D341Med (cell line): Measurements from ENCODE around the gene CEP85L.

Experiments
- DNase-seq: peaks from one replicate; pipeline ENCODE4 v3.0.0; 2012; ENCODE audit warnings: low spot score

Gene CEP85L

DNA sequence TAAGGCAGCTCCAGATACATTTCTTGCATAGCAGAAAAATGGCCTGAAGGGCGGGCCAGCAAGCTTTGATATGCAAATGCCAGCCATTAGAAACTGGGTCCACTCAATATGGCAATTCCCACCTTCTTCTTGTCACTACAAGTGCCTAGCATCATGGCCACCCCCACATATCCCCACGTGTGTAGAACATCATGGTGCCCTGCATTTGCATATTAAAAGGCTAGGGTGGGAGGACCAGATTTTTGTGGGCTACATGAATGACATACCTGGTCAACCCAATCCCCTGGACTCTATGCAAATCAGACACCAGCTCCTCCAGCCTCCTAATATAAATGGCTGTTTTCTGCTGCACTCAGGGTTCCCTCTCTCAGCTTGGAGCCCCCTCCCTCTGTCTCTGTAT lies 71.6 kb downstream of the CEP85L start:
- no peak for DNase-seq

DNA sequence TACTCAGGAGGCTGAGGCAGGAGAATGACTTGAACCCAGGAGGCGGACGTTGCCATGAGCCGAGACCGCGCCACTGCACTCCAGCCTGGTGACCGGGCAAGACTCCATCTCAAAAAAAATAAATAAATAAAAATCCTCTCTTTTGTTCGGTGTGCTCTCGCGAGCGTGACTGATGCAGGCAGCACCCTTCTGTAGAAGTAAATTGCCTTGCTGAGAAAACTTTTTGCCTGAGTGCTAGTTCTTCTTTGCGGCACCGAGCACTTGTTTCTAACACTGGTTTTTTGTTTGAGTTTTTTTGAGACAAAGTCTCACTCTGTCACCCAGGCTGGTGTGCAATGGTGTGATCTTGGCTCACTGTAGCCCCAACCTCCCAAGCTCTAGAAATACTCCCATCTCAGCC lies 72.8 kb downstream of the CEP85L start:
- no peak for DNase-seq

DNA sequence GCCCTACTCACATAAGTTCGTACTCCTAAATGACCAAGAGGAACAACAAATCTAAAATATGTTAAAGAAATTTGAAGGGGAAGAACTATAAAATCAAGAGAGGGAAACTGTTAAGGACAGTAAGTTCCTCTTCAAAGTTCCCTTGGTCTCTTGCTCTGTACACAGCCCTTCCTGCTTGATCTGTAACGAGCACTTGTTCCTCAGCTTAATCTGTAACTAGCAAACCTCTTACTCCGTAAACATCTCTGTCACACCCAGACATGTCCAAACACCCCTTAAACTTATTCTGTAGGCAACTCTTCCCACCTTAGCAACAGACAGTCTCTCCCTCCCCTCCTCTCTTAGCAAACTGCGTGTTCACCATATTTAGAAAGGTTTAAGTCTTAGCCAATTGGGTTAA lies 73.4 kb downstream of the CEP85L start:
- no peak for DNase-seq

DNA sequence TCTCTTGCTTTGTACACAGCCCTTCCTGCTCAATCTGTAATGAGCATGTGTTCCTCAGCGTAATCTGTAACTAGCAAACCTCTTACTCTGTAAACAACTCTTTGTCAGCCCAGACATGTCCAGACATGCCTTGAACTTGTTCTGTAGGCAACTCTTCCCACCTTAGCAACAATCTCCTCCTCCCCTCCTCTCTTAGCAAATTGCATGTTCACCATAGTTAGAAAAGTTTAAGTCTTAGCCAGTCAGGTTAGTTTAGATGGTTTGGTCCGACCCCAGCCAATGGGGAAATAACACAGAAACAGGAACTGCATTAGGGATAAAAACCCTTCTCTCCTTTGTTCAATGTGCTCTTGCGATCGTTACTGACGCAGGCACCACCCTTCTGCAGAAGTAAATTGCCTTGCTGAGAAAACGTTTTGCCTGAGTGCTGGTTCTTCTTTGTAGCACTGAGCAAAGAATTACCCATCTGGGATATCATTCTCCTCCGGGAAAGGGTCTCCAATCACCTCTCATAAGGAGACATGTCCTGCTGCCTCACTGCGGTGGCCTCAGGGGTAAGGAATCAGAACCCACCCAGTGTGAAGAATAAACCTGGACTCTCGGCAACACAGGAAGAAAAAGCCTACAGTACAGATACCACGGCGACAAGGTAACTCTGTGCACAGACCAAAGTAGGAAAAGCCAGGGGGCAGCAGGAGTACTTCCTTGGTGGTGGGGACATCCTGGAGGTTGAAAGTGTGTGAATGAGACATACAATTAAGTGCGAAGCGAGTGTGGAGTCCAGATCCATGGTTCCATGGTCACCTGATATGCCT lies 77.1 kb downstream of the CEP85L start:
- no peak for DNase-seq

DNA sequence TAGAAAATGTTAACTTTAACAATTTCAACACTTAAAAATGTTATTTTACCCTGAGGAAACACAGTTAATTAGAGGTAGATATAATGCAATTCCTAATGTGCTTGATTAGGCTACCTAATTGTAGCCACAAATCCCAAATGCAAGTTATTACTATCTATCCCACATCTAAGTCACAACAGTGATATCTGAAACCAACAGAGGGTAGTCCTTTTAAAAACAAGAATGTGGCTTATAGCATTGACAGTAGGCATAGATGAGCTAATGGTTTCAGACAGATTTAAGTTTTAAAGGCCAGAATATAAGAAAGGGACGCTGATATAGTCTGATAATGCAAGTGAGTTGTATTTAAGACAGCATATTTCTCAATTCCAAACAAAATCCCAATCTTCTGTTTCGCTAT lies 80.3 kb downstream of the CEP85L start:
- no peak for DNase-seq

DNA sequence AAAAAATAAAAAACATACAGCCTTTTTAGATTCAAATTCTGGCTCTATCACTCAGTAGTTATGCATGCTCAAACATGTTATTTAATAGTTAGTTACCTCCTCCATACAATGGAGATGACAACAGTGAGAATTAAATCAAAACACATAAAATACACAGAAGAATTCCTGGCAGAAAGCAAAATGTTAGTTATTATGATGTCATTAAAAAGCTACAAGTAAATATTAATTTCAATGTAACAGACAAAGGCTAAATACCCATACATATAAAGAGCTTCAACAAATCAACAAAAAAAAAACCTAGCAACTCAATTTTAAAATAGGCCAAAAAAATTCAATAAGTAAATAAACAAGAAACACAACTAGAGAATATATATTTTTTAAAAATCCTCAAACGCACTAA lies 81.9 kb downstream of the CEP85L start:
- no peak for DNase-seq

DNA sequence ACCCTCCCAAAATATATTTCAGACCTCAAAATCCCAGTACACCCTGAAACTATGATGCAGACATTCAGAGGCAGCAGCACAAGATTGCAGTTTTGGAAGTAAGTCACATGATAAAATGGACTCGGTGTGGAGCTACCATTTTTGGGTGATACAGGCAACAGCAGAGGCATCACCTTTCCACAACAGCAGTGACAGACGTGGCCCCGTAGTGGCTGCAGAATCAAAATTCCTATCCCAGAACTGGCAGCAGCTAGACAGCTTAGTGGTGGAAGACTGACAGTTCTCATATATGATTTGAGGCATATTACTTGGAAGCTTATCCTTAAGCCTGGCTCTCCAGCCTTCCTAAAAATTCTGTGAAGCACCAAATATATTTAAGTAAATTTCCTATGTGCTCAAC lies 83.4 kb downstream of the CEP85L start:
- no peak for DNase-seq

DNA sequence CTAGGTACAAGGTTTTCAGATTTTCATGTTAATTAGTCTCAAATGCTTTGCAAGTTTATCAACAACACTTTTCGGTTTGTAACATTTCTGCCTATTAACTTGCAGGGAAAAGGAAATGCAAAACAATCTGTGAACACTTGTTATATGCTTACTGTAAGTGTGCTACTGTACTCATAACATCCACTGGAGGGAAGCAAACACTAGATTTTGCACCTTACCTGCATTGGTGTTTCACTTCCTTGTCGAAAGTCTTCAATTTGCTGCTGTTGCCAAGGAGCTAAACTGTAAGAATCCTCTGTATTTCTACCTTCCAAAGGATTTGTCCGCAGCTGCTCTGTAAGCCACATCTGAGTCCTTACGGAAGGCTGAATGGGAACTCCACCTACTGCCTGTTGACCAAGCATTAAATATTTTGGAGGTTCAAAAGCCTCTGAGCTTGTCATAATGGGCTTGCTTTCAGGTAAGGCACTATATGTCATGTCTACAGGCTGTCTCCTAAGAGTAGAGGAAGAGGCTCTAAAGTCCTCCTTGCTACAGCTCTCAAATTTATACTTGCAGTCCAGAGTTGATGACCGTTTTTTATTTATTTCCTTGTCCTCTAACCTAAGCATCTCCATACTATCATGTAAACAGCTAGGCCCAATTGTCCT lies 86.0 kb downstream of the CEP85L start:
- peak; percentile 25 for DNase-seq

DNA sequence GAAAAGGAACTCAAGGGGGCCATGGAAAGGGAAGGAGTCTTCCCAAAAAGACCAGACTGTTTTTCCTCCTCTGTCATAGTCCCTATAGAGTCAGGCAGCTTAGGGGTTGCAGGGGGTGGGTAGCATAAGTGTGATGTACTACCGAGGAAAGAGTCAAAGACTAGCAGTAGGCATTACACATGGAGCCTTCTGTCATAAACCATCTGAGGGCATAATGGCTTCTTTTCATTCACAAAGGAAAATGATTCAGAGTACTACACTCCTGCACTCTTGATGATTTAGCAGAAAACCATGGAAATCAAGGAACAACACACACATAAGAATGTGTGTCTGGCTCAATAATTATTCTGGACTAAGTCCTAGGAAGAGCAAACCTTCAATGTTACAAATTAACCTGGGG lies 88.4 kb downstream of the CEP85L start:
- DNase-seq, result no peak

DNA sequence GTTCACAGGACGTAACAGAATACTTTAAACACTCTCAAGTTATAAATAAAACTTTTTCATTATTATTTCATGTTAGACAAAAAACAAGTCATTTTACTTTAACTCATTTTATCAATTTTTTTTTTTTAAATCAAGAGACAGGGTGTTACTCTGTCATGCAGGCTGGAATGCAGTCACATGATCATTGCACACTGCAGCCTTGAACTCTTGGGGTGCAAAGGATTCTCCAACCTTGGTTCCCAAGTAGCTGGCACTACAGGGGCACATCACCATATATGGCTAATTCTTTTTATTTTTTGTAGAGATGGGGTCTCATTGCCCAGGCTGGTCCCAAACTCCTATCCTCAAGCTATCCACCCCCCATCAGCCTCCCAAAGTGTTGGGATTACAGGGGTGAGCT lies 89.1 kb downstream of the CEP85L start:
- DNase-seq, result no peak

DNA sequence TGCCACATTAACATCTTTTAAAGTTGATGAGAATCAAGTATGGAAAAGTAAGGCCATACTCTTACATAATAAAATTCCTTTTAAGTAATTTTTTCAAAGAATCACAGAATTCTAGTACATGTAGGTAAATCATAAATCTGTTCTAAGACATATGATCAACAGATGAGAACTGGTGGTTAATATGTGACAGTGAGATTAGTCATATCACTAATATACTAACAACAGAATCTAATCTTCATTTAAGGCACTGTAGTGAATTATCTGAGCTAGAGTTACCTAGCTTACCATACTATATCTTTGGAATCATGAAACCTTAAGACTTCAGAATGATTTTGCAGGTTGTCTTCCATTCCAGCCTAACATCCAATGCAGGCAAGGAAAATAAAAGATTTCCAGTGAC lies 91.7 kb downstream of the CEP85L start:
- no peak for DNase-seq

DNA sequence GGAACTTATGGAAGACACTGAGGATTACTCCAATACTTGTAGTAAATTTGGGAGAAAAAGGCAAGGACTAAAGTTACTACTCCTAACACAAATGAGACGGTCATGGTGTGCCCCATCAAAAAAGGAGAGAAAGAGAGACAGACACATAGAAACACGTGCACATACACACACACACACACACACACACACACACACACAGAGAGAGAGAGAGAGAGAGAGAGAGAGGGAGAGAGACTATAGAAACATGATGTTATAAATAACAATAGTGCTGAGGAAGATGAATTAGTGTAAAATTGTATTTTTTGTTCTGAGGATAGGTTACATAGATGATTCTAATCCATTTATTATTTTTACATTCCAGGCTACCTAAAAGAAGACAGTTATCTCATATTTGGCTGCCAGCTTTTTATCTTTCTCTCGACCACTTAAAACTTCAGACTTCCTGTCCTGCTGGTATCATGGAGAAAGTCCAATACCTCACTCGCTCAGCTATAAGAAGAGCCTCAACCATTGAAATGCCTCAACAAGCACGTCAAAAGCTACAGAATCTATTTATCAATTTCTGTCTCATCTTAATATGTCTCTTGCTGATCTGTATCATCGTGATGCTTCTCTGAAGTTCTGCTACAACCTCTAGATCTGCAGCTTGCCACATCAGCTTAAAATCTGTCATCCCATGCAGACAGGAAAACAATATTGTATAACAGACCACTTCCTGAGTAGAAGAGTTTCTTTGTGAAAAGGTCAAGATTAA lies 92.8 kb downstream of the CEP85L start:
- DNase-seq, result no peak

DNA sequence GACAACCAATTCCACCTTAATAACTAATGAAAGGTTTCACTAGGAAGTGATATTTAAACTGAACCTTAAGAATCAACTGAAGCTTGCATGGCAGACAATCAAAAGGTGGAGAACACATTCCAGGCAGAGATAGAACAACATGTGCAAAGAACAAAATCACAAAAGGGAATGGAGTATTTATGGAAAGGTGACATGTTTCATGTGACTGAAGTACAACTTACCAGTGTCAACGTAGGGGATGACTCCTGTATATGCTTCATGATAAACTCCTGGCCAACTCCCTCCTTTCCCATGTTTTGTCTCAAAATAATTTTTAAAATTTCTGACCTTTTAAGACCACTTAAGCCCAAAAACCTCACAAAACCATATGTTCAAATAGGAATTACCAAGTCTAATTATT lies 96.7 kb downstream of the CEP85L start:
- DNase-seq, result no peak

DNA sequence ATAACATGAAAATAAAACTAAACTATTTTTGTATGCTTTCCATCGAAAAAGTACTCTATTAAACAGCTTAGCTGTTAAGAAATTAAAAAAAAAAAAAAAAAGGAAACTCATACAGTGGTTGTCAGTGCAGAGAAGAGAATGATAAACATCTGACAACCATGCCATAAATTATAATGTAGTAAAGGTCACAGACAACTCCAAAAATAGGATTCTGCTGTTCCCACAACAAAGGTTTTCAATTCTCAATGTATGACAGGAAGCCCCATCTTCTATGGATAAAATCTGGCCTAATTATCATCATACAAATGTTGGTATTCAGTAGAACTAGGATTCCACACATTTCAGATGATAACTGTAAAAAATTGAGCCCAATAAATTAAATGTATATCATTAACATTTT lies 98.3 kb downstream of the CEP85L start:
- DNase-seq, result no peak

DNA sequence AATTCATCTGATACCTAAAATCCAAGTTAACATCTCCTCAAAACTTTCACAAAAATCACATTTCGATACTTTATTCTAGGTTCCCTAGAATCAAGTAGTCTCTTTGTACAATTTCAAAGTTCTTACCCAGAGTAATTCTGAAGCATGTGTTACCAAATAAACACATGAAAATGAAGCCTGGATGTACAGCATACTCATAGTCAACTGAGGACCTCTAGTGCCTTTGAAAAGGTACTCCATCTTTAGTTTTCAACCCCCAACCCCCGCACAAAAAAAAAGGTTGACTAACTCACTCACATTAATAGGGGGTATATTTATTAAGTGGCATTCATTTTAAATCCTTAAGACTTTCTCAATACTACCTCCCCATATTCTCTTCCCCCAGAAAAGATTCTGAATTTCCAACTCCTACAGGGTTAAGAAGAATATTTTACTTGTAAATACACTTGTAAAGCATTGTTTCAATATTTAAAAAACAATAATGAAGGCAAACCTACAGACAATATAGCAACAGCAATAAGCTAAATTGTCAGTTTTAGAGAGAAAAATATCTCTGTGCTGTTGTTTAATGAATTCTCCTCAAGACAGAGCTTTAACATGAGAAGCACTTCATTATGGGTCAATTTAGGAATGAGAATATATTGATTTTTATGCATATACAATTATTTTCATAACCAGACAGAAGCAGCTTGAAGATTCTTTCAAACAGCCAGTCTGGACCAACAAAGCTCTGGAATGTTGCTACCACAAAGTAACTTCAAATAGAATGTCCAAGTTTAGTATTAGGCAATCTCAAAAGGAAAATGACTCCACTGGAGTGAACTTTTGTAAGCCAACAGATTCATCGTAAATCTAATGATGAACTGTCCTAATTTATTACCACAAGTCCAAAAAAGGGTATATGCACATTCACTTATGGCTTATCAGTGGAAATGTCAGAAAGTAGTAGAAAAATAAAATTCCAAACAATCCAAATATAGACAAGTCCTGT lies 100.0 kb downstream of the CEP85L start:
- DNase-seq, result peak; percentile 36

DNA sequence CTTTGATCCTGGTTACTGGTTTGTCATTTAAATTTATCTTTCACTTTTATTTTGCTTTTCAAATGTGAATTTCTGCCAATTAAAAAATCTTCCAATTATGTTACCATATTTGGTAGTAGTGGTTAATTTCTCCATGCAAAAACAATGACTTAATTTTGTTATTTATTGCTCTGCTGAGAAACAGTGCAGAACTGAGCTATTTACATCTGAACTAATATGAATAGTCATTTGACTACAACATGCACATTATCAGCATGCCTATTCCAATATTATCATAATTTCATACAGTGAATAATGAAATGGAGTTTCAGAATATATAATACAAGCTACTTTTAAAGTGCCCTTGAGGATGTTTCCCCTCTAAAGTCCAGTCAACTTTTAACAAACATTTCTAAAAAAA lies 102.8 kb downstream of the CEP85L start:
- no peak for DNase-seq

DNA sequence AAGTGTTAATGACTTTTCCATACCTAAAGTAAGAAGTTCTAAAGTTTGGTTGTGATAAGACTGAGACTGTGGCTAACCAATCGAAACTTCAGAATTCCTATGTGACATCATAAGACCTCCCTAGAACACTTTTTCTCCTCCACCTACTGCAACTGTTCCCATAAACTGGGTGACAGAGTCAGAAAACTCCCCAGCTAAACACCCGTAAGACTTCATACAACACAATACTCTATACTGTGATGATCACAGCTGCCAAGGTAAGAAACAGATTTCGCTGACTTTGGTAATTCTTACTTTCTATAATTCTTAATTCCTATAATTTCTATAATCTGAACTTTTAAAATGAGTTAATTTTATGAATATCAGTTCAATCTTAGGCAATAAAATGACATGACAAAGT lies 103.3 kb downstream of the CEP85L start, which contains the start of gene PLN:
Gene PLN, plus strand, starts transcription at position 161 of the 400 bp plus-strand sequence. CDS start 10,626 bp downstream, outside the sequence.
- no peak for DNase-seq

DNA sequence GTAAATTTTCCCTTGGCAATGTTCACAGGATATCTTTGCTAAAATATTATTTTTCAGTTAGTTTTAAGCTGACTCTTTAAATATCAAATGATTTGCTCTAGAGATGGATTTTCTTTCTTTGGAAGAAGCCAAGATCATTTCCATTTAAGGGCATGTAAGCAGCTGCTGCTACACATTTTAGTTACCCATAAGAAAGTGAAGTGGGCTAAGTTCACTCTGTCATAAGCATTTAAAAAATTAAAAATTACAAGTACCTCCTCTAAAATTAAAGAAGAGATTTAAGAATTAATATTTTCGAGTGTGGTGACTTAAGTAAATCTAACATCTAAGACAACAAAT lies 104.5 kb downstream of the CEP85L start:
- DNase-seq, result no peak

DNA sequence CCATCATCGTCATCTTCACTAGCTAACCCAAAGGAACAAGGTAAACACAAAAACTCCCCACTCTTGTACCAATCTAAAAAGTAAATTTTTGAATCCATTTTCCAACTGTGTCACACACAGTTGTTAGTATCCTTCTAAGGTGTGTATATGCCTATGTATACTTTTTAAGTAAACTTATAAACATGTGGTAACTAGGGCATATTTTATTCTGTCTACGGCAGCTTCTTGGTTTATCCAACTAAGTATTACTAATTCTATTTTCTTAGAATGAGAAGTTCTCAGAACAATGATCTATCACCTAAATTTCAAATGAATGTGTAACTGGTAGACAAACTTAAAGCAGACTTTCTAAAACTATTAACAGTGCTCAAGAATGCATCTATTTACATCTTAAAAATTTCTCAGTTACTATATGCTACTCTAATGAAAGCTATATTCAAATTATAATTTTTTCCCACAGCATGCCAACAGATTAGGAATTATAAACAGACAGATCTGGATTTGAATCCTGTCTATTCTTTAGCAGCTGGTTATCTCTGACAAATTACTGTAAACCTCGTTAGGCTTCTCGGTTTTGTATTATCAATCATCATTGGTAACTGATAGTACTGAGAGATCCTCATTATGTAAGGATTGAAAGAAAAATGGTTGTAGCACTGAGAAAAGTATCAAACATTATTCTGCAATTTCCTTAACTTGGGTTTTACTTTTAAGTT lies 105.1 kb downstream of the CEP85L start:
- DNase-seq, result no peak

DNA sequence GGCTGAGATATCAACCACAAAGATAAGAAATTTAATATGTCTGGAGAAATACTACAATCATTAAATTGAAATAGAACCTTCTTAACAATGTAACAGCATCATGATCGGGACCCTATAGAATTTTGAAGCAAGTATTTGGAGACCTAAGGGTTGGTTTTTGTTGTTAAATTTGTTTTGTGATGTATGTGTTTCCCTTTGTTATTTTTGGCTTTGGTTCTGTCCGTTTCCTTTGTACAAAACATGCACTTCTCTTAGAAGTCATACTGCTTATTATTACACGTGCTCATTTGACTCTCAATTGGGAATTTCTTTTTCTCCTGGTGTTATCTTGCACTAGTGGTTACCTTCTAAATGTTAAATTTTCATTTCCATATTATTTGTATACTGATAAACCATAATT lies 107.3 kb downstream of the CEP85L start:
- no peak for DNase-seq
